Choroid plexus epithelial cell (primary cell): ENCODE measurements around the gene DLGAP1.

Source experiments
- DNase-seq: peaks from one replicate; pipeline ENCODE4 v3.0.0-alpha.2; 2010; ENCODE audit warnings: low read depth
- H3K4me3 ChIP-seq: 2 replicates; pipeline ENCODE4 v1.5.1; 2011; ENCODE audit warnings: low read depth, mild to moderate bottlenecking, control low read depth, low read length, moderate library complexity
- TF ChIP-seq, protein P1 (sequence below): conservative IDR thresholded peaks from 2 replicates; pipeline ENCODE4 v1.5.1; 2011; ENCODE audit warnings: low read depth, mild to moderate bottlenecking, control low read depth, inconsistent platforms, low read length, moderate library complexity

DLGAP1 gene

DNA sequence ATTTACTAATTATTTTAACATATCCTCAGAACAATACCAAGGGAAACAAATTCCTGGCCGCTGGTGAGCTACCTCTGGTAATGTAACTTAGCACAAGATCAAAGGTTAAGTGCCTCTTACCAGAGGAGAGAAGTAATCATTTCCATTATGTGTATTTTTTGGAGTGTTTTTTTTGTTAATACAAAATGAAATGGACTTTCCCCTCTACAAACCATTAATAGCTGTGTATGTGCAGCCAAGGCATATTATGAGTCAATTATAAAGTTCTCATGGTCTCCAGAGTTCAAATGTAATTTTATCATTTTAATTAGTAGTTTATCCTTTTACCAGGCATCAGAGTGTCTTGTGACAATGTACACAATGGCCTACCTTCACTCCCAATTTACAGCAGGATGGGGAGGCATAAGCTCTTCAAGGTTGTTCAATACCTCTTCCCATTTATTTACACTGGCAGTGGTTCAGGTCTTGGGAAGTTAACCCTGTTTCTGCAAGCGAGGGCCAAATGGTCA is 762.9 kb downstream of the DLGAP1 start:
- DNase-seq: no peak
- H3K4me3 ChIP-seq: no peak overlapping the region
- TF ChIP-seq, protein P1, sequence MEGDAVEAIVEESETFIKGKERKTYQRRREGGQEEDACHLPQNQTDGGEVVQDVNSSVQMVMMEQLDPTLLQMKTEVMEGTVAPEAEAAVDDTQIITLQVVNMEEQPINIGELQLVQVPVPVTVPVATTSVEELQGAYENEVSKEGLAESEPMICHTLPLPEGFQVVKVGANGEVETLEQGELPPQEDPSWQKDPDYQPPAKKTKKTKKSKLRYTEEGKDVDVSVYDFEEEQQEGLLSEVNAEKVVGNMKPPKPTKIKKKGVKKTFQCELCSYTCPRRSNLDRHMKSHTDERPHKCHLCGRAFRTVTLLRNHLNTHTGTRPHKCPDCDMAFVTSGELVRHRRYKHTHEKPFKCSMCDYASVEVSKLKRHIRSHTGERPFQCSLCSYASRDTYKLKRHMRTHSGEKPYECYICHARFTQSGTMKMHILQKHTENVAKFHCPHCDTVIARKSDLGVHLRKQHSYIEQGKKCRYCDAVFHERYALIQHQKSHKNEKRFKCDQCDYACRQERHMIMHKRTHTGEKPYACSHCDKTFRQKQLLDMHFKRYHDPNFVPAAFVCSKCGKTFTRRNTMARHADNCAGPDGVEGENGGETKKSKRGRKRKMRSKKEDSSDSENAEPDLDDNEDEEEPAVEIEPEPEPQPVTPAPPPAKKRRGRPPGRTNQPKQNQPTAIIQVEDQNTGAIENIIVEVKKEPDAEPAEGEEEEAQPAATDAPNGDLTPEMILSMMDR: no peak

DNA sequence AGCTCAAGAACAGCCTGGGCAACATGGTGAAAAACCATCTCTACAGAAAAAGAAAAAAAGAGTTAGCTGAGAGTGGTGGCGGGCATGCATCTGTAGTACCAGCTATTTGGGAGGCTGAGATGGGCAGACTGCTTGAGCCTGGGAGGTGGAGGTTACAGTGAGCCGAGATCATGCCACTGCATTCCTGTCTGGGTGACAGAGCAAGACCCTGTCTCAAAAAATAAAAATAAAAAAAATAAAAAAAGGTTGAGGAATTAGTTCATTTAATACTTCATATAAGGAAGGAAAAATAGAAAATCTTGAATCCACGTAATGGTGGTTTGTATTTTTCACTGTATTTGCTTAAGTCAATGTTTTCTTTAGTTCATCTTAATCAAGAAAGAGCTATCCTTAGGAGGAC is 763.4 kb downstream of the DLGAP1 start:
- no peak for DNase-seq
- no peak overlapping the region for H3K4me3 ChIP-seq
- TF ChIP-seq, protein P1: no peak

DNA sequence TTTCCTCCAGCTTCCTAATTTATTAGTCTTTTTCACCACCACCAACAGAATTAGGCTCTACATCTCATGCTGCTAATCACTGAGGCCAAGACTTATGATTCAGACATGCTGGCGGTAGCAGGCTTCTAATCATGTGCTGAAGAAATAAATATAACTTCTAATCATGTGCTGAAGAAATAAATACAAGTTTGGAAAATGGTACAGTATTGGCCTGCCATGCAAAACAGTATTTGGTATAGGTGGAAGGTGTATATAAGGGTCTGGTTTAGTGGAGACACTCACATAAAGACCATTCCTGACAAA is 764.4 kb downstream of the DLGAP1 start:
- DNase-seq: no peak
- TF ChIP-seq, protein P1: no peak
- no peak overlapping the region for H3K4me3 ChIP-seq

DNA sequence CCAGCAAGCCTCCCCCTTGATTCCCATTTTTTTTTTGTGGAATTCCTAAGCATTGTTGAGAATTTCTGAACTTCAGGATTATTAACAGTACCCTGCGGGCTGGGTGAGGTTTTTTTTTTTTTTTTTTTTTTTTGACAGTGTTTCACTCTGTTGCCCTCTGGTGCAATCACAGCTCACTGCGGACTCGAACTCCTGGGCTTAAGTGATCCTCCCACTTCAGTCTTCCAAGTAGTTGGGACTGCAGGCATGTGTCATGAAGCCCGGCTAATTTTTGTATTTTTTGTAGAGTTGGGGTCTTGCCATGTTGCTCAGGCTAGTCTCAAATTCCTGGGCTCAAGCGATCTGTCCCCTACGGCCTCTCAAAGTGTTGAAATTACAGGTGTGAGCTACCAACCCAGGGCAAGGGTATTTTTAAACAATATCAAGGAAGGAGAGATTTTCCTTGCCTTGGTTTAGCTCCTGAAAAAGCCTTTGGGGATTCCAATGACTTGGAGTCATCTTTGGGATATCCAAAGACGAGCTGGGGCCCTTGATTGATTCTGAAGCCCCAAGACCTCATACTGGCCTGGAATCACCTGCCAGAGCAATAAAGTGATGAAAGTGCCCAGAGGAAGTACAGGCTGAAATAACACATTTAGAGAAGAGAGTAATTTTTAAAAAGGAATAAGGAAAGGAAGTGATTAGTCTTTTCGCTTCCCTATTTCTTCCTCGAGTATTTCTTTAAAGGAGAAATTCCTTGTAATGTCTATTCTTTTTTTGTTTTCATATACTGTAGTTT is 764.9 kb downstream of the DLGAP1 start:
- H3K4me3 ChIP-seq: no peak overlapping the region
- no peak for DNase-seq
- TF ChIP-seq, protein P1: no peak

DNA sequence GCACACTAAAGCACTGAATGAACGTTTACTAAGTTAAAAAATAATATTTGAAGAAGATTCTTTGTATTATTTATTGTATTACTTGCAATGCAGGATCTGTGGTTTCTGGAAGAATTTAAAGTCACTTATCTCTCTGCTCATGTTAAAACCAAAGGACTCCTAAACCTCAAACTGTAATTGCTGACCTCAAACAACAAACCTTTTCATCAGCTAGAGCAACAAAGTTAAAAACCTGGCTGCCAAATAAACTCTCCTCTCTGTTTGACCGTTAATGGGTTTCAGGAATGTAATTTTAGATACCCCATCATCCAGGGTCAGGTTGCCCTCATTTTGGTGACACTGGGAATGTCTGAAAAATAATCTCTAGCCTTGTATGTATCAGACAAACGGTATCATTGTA is 766.0 kb downstream of the DLGAP1 start:
- TF ChIP-seq, protein P1: no peak
- DNase-seq: peak; percentile 59
- no peak overlapping the region for H3K4me3 ChIP-seq

DNA sequence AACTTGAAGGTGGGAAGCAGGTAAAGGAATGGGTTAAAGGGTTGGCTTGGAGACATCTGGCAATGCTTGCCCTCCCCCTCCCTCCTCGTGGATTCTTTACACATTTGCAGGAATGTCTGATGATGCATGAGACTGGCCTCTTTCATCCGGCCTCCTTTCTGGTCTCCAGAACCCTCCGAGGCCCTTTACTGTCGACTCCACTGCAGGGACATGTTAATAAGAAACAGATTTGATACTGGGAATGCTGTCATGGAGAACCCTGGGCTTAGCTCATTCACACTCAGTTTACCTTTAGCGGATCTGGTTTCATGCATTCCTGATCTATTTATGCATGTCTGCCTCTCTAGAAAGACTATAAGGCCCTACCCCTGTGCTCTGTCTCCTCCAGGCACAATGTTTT is 766.4 kb downstream of the DLGAP1 start:
- DNase-seq: peak; percentile 89

More for the DNA sequence above, 766.4 kb downstream of the DLGAP1 start:
- TF ChIP-seq, protein P1: no peak
- no peak overlapping the region for H3K4me3 ChIP-seq
